GM18868 (cell line): ENCODE measurements around the gene KANSL1.

Experiments used
- ATAC-seq: cut with Tn5 transposase; IDR thresholded peaks from one replicate; pipeline ENCODE4 v1.9.1; 2021; ENCODE audit warnings: mild to moderate bottlenecking, moderate library complexity; ENCODE audit not compliant: unreplicated experiment

KANSL1 gene

DNA sequence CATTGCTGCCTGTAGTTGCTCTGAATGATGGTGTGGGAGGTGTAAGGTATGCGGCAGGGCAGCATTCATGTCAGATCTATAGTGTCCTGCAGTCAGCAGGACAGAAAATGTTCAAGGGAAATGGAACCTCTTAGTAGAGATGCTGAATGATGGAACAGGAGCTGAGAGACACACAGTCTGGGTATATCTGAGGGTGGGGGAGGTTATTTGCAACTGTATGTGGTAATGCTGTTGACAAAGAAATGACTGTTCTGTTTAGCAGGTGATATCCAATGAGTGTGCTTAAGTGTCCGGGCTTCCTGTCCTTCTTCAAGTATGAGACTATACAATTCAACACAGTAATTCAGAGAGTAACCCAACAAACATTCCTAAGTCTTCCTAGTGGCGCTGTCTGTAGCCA, 147.6 kb downstream of the KANSL1 start:
- ATAC-seq = no peak

DNA sequence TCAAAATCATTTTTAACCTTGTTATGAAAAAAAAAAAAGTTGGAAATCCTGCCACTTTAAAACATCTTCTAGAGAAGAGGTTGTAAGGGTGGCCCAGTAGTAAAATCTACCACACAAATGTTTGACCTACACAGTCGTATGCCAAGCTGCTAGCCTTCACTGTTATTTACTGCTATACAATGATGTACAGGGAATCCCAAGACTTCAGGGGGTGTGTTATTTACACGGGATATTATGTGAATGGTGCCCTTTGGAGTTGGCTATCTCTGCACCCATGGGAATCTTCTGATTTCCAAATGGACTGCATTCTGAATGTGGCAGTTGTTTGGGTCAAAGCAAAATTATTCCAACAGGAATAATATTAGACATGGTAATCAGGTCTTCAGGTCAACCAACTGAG, 148.2 kb downstream of the KANSL1 start:
- ATAC-seq = no peak

DNA sequence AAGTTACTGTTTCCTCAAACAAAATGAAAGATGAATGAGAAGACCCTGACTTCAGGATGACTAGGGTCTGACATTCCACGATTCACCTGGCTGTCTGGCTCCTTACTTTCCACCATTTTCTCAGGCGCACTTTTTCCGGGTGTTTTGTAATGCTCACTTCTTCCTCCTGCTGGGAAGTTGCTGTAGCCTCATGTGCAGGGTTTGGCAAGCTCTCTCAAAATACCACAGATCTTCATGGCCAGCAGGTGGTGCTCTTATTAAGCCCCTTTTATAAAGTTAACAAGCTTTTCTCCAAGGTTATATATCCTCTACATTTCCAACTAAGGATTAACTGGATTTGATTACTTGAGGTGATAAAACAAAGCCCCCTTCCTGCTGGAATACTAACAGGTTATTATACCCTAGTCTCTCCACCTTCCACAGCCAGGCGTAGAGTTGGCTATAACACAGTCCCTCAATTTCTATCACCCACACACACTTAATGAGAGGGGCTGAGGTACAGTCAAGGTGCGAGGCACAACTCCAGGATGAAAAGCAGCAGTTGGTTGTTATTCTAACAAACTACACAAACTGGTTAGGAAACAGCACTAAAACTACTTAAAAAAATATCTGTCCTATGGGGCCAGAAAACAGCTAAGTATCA, 148.8 kb downstream of the KANSL1 start:
- no peak for ATAC-seq

DNA sequence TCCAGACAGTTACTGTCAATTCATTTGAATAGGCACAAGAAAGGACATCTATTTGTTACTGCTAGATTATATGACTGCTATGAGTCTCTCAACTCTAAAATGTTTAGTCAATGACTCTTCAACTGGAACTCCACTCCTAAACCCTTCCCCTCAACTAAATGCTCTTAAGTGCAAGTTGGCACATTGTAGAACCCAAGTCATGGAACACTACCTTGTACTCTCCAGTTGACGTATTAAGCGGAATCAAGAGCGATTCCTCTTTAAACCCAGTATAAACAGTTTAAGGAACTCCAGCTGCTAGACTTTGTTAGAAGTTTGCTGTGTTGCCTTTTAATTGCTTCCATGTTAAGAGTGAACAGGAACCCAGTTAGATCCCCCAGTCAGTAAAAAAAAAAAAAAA, 149.6 kb downstream of the KANSL1 start:
- no peak for ATAC-seq

DNA sequence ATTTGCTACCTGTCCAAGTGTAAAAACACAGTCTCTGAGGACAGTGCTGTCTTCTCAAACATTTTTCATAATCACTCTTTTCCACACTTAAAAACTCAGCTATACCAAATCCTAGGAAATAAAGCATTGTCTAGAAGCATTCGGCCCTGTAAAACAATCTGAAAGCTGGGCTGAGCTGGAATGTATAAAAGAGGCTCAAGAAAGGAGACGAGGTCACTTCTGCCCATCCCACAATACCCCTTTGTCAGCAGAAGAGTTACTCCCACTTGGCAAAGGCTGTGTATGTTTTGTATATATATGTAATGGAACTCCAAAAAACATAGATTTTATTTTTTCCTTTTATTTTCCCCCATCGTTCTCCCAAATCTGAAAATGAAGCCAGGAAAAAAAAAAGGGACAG, 150.3 kb downstream of the KANSL1 start:
- no peak for ATAC-seq

DNA sequence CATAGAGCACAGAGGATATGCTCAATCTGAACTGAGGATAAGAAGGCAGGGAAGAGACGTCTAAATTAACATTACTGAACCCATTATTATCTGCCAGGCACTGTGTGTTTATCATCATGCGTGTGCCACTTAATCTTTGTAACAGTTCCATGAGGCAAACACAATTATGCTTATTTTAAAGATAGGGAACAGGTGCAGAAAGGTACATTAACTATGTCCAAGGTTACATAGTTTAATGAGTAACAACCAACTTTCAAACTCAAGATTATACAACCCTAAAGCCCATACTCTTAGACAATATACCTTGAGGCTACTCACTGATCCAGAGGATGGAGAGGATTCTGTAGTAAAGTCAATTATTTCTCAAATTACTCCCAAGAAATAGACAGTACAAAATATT, 151.0 kb downstream of the KANSL1 start:
- no peak for ATAC-seq

DNA sequence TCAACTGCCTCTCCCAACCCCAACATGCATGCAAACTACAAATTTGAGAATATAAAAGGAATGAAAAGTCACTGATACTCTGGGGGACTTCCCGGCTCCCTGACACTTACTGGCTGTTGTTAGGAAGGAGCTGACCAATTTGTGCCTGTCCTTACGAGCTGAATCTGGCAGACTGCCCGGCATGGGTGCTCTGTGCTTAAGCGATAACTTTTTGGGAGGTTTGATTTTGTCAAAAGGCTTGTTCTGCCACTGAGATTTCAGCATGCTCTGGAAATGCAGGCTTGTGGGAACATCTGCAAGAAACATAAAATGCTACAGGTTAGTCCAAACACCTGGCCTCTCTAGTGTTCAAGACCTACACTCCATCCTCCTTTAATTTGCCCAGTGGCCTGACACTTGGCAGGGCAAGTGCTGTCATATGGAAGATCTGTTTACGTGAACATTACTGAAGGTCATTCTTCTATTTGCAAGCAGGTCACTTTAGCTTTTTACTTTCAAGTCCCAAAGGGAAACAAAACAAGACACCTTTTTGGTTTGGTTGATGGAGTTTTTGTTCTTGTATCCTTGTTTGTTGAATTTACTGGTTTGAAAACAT, 153.5 kb downstream of the KANSL1 start:
- ATAC-seq = no peak

DNA sequence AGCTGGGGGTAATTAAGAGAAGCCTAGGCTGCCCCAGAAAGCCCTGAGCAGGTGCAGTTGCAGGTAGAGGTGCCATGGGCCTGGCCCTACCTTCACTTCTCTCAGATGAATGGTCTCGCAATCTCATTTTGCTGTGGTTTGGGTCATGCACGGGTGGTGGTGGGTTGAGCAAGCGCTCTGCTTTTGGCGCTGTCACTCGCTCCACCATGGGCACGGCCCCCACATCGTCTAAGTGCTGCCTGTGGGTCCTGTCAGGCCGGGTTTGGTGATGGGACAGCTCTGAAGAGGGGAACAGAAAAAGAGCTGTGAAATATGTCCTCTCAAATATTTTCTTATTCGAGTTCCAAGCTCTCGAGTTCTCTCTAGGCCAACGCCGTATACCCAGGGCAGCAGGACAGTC, 154.3 kb downstream of the KANSL1 start:
- ATAC-seq = no peak

DNA sequence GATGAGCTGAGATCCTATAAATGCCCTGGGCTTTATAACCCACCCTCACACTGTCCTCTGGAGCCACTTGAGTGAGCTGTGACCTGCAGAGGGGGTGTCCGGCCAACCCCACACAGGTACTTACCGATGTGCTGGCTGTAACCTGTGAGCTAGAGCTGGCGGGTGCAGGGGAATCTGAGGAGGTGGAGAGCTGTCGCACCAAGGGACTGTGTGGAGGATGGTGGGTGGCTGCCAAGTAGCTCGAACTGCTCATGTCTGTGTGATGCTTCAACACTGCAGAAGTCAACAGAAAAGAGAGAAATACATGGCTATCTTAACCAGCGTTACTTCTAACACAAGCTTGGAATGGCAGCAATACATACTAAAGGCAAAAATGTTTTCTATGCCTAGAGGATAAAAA, 154.8 kb downstream of the KANSL1 start:
- no peak for ATAC-seq

DNA sequence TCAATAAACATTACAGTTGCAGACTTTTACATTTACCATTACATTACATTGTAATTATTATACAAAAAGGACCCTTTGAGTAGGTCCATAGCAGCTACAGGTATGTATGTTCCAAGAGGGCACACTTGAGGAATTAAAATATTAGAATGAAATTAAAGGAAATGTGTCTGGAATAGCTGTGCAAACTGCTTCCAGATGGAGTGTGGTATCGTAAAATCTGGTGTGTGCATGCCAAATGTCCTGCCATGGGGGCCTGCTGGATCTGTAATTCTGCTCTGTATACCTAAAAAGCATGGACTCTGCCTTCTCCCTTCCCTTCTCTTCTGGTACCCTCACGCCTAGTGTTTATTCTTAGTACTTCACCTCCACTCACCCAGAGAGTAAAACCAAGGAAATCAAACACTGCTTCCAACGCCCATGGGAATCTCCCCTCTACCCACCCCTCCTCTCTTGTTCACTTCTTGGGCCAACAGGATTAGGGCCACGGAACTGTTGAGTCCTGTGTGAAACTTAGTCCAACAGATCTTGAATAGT, 155.4 kb downstream of the KANSL1 start:
- no peak for ATAC-seq

DNA sequence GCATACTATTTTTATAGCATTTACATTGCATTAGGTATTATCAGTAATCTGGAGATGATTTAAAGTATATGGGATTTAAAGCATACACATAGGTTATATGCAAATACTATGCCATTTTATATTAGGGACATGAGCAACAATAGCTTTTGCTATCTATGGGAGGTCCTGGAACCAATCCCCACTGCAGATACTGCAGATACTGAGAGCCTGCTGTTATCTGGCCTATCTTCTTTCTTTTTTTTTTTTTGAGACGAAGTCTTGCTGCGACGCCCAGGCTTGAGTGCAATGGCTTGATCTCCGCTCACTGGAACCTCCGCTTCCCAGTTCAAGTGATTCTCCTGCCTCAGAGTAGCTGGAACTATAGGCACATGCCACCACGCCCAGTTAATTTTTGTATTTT, 156.7 kb downstream of the KANSL1 start:
- no peak for ATAC-seq

DNA sequence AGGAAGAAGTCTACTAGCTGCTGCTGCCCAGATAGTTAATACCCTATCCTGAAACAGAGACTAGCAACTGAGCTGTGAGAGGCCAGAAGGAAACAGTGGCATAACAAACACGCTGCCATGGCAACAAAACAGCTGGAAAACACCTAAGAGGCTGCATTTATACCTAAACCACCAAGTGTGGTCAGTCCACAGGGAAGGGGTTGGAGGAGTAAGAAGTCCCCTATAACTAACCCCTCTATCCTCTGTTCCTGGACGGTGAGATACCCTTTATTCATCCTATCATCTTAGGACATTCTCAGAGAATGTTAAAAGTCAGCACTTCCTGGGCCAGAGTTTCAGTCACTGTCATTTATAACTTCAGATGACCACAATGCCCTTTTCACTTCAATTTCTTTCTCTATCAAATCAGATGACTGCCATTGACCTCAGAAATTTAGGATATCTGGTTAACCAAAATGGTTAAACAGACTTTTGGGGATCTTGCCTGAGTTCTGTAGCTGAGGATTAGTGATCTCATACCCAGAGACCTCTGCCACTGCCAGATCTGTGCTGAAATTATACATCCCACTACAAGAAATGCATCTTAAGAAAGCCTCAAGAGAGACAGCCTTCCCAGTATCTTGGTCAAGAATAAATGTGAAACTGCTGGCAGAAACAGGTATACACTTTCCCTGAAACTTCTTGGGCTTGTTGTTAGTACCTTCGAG, 158.0 kb downstream of the KANSL1 start:
- ATAC-seq = no peak

DNA sequence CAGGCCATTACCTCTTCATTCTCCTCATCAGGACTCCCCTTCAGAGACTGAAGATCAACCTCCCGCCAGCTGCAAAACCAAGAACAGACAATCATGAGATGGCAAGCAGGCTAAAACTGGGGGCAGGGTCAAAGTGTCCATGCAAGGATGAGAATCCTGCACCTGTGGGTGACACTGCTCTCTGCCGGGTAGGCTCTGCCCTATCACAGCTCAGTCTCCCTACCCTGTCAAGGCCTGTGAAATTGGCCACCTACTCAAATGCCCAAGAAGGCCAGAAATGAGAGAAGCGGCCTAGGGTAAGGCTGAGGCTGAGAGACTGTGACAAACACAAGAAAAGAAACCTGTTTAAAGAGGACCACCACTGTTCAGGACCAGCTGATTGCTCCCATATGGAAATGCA, 159.8 kb downstream of the KANSL1 start:
- no peak for ATAC-seq

DNA sequence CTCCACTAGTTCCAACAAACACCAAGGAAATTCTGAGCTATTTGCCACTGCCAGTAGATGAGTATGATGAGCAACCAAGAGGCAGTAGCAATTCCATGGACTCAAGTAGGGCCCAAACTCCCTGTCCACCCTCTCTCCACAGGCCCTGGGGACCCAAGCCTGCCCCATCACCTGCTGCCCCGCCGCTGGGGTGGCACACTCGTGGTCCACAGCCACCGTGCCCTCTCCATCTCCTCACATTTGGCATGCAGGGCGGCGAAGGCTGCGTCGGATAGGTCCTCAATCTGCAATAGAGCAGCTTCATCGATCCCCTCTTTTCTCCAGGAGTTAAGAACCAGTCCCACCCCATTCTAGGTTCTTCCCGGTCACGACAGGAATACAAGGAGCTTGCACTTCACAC, 160.3 kb downstream of the KANSL1 start:
- ATAC-seq = no peak

DNA sequence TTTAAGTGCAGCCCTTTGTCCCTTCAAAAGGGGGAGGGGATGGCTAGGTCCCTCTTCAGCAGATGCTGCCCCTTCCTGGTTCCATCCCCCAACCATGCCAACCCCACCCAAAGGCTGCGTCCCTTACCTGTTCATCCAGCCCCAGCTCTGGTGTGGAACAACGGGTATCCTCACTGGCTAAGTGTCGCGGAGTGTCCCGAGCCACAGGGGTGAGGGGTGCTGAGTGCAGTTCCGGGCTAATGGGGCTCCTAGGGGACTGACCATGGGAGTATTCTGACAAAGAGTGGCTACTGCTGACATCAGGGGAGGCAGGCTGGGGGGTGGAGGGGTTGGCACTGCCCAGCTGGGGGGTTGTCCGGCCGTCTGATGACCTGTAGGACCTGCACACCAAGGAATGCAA, 161.3 kb downstream of the KANSL1 start:
- no peak for ATAC-seq

DNA sequence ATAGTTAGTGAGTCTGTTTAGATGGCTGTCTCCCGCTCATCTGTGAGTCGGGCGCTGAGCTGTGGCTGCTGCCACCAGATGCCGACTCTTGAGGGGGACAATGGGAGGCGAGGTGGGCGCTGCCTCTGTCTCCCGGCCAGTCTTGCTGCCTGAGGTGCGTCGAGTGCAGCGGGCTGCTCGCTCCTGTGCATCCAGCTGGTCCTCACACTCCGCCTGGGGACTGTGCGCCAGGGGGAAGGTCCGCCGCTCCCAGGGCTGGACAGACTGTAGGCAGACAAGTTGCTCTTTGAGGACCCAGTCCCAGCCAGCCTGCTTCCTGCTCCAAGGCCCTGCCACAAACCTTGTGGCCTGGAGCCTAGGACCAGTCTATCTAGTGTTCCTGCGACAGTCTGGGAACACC, 161.8 kb downstream of the KANSL1 start:
- no peak for ATAC-seq

DNA sequence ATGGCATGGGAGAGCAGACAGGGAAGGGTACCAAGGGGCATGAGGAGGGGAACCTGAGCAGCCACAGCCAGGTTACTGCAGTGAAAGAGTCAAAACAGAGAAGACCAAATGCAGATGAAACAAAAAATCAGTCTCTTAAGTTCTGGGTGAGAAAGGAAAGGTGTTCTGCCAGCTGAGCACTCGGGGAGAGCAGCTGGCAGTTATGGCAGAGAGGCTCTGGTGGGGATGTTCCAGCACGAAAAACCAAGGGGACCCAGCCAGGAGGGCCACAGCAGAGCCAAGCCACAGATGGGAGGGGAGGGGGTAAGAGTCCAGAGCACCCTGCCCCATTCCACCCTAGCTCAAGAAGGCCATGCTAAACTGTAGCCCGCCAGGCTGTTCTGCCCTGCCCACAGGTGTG, 162.5 kb downstream of the KANSL1 start:
- no peak for ATAC-seq

DNA sequence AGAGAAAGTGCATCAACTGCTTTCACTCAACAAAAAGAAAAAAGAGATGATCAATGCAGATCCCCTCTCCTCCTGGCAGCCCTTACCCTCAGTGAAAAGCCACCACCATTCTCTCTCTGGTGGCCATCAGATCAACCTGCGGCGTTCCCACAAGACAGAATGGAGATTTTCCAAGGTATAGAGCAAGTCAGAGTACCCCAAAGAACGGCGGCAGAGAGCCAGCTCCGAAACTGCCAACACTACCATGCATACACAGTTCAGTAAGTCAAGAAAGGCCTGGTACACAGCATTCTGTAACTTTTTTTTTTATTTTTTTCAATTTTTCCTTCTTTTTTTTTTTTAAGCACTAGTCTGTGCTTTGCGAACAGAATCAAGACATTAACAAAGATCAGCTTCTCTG, 163.6 kb downstream of the KANSL1 start:
- ATAC-seq = no peak

DNA sequence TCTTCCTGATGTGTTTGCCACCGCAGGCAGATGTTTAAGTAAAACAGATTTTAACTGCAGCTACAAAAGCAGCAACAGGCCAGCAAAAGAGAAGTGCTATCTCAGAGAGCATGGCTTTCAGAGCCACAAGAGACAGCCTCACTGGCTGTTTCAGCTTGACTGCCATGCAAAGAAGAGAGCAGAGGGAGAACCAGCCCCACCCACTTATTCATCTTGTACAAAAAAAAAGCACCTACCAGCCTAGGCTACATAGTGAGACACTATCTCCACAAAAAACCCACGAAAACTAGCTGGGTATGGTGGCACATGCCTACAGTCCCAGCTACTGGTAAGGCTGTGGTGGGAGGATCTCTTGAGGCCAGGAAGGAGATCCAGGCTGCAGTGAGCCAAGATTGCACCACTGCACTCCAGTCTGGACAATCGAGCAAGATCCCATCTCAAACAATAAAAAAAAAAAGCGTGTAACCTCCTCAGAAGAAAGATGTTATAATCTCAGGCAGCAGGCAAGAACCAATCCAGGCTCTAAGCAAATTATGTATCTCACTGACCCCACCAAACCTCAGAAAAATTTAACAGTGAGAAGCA, 164.2 kb downstream of the KANSL1 start:
- ATAC-seq = no peak

DNA sequence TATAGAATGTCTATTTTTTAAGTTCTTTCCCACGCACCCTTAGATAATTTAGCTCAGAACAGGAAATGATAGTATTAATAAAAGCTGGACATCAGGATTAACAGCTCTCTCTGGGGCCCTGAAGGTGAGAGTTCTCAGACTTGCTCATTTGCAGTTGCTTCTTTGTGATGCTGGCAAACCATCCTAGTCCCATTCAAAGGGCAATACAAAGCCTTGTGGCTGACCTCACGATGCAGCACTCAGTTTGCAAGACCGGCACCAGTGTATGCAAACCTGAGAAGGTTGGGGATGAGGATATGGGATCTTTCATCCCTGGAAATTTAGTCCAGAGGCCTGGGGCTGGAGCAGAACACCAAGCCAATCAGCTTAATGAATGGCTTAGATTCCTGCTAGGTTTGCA, 164.9 kb downstream of the KANSL1 start:
- no peak for ATAC-seq

DNA sequence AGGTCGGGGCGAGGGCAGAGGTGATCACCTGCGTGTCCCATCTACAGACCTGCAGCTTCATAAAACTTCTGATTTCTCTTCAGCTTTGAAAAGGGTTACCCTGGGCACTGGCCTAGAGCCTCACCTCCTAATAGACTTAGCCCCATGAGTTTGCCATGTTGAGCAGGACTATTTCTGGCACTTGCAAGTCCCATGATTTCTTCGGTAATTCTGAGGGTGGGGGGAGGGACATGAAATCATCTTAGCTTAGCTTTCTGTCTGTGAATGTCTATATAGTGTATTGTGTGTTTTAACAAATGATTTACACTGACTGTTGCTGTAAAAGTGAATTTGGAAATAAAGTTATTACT, 165.3 kb downstream of the KANSL1 start:
- ATAC-seq = no peak
